Stimulated activated CD4-positive, alpha-beta T cell treated with anti-CD3 and anti-CD28 coated beads, Interleukin-4, amount 100 ng/mL, for 4 hours (primary cell): Measurements from ENCODE around the gene CEP19.

ENCODE experiments used
- DNase-seq, 2 experiments: peaks; one replicate each; pipeline ENCODE4 v3.0.0-alpha.2; 2020

CEP19 gene

GRCh38 chr3:196707566-196707965 is 4.5 kb downstream of the CEP19 start:
- no peak for DNase-seq

- no peak for DNase-seq
These were observed 5.3 kb downstream of the CEP19 start for GRCh38 chr3:196706731-196707130.

GRCh38 chr3:196706327-196706726 is 5.7 kb downstream of the CEP19 start:
- DNase-seq = no peak

- DNase-seq = no peak
These were observed 11.2 kb downstream of the CEP19 start for GRCh38 chr3:196700801-196701200.

- no peak for DNase-seq
These were observed 12.3 kb downstream of the CEP19 start for GRCh38 chr3:196699749-196700148.

GRCh38 chr3:196697270-196697669 is 14.8 kb downstream of the CEP19 start:
- no peak for DNase-seq

- DNase-seq = no peak
These were observed 16.2 kb downstream of the CEP19 start for GRCh38 chr3:196695849-196696226.

- DNase-seq = peak; percentile 10 to 28
These were observed 16.9 kb downstream of the CEP19 start for GRCh38 chr3:196694941-196695848.

- DNase-seq = peak in 1 of 2 experiments; percentile 2
These were observed 17.8 kb downstream of the CEP19 start for GRCh38 chr3:196694202-196694638.

- DNase-seq = no peak
These were observed 20.7 kb downstream of the CEP19 start for GRCh38 chr3:196691386-196691785.

- DNase-seq = no peak
These were observed 21.9 kb downstream of the CEP19 start for GRCh38 chr3:196689941-196690660.

- no peak for DNase-seq
These were observed 23.7 kb downstream of the CEP19 start for GRCh38 chr3:196688349-196688748.

GRCh38 chr3:196686436-196686835 is 25.6 kb downstream of the CEP19 start:
- DNase-seq = no peak

- DNase-seq = peak; percentile 48
These were observed 27.3 kb downstream of the CEP19 start for GRCh38 chr3:196684548-196685407.

- DNase-seq = no peak
These were observed 34.1 kb downstream of the CEP19 start for GRCh38 chr3:196677931-196678330.

- DNase-seq = no peak
These were observed 34.7 kb downstream of the CEP19 start for GRCh38 chr3:196677353-196677752.

- DNase-seq = no peak
These were observed 38.4 kb downstream of the CEP19 start for GRCh38 chr3:196673632-196674031.

GRCh38 chr3:196670339-196670738 is 41.7 kb downstream of the CEP19 start:
- DNase-seq = no peak

- DNase-seq = no peak
These were observed 44.8 kb downstream of the CEP19 start for GRCh38 chr3:196667056-196667825.

- no peak for DNase-seq
These were observed 45.8 kb downstream of the CEP19 start for GRCh38 chr3:196666001-196666867.
